Gastroesophageal sphincter (tissue), 3 donors: ENCODE data around the gene PLCB1.

Source experiments
- CTCF ChIP-seq, 4 experiments: fragments of 200-600 bp in 2 of 4; fragments of 450-650 bp in 2 of 4; sonication (generic) in 1 of 4; IDR thresholded peaks; one replicate each; pipeline ENCODE4 v1.5.1; 2017 to 2019; ENCODE audit warnings: antibody characterized with exemption in 4 of 4, mild to moderate bottlenecking in 2 of 4, moderate library complexity in 2 of 4
- POLR2A ChIP-seq, 2 donors: fragments of 450-650 bp; IDR thresholded peaks; one replicate each; pipeline ENCODE4 v1.6.1; 2017; ENCODE audit warnings: antibody characterized with exemption in 2 of 2, mild to moderate bottlenecking in 2 of 2, moderate library complexity in 1 of 2

DNA sequence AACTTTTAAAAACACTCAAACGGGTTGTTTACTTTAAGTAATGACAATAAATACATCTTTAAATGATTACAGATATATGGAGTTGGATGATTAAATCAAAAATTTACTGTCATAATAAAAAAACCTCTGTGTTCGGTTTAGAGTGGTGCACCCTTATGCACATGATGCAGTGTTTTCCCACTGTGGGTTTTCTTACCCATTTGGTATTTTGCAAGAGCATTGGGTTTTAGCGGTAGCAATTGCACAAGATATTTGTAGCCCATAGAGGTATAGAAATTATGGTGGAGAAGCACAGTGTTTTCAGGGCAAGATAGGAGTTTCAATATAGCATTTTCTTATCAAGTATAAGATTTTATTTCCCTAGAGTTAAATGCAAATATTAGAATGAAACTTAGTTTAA, 526.0 kb downstream of the PLCB1 start:
- TF ChIP-seq POLR2A (IDR thresholded peaks at IDR 0.05) (no peak), CTCF (IDR thresholded peaks at IDR 0.05) (no peak)
